Measurements from ENCODE around the gene ANAPC7. TPM values are rescaled to one million over a fixed set of nuclear protein-coding genes. Genes with fewer than 3 reads are reported as not detected.

ANAPC7 gene
- total and polyA plus RNA-seq, 2 donors from 2014 or later: 31.3 to 47.8 TPM

DNA sequence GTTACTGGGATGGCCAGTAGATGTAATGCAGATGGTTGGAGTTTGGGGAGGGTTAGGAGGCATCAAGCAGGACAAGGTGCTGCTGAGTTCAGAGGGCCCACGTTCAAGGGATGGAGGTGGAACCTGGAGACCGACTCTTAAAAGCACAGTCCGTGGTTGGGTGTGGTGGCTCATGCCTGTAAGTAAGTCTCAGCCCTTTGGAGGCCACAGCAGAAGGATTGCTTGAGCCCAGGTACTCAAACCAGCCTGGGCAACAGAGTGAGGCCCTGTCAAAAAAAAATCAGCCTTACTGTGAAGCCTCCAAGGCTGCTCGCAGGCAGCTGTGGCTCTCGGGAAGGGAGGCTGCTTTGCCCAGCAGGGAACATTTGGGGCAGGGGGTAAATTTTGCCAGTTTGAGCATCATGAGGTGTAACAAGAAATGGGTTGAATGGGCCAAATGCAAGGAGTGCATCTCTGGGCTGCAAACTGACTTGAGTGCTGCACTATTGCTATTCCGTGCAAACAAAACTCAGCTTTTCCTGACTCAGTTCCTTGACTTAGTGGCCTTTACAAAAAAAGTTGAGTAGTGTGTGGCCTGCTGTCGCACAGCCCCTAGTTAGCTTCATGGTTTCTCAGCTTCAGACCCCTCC, 55.0 kb downstream of the ANAPC7 start:
- H3K27me3 ChIP-seq (ENCODE audit: control insufficient read depth, insufficient read depth, low read length): no peaks in the 10 kb centered on the region
- no peaks in the 10 kb centered on the region for H3K4me1 ChIP-seq (ENCODE audit: control insufficient read depth in 2 of 3, insufficient read depth in 2 of 3, low read depth in 1 of 3, low read length in 3 of 3)
- H3K9ac ChIP-seq (ENCODE audit: low read length in 3 of 3): no peak overlapping the region
- FAIRE-seq (no peak), DNase-seq (no peak)
- no peak for TF ChIP-seq CTCF (IDR thresholded peaks at IDR 0.05; ENCODE audit: borderline replicate concordance, extremely low read depth, insufficient read depth)
- intact Hi-C loops (cut with DNase I): no loop called here
- H3K9me3 ChIP-seq (ENCODE audit: control insufficient read depth in 2 of 3, insufficient read depth in 1 of 3, low read length in 3 of 3): no peaks in the 10 kb centered on the region
- H3K36me3 ChIP-seq (ENCODE audit: control insufficient read depth in 2 of 3, insufficient read depth in 3 of 3, low read length in 3 of 3): peaks cover 10 to 60% (median 57%) of the 10 kb centered on the region in 3 donors
- H3K27ac ChIP-seq (ENCODE audit: low read depth in 2 of 2, low read length in 2 of 2): no peak overlapping the region
- H3K4me3 ChIP-seq (ENCODE audit: low read length in 3 of 3): no peak overlapping the region

- no peak overlapping the region for H3K9ac ChIP-seq (ENCODE audit: low read length in 3 of 3)
- DNase-seq (no peak), FAIRE-seq (no peak)
- no peak overlapping the region for H3K4me3 ChIP-seq (ENCODE audit: low read length in 3 of 3)
- no peaks in the 10 kb centered on the region for H3K9me3 ChIP-seq (ENCODE audit: control insufficient read depth in 2 of 3, insufficient read depth in 1 of 3, low read length in 3 of 3)
- TF ChIP-seq CTCF (IDR thresholded peaks at IDR 0.05; ENCODE audit: borderline replicate concordance, extremely low read depth, insufficient read depth): no peak
- H3K27ac ChIP-seq (ENCODE audit: low read depth in 2 of 2, low read length in 2 of 2): no peak overlapping the region
- H3K36me3 ChIP-seq (ENCODE audit: control insufficient read depth in 2 of 3, insufficient read depth in 3 of 3, low read length in 3 of 3): peaks cover 10 to 68% (median 64%) of the 10 kb centered on the region in 3 donors
- no peaks in the 10 kb centered on the region for H3K27me3 ChIP-seq (ENCODE audit: control insufficient read depth, insufficient read depth, low read length)
- H3K4me1 ChIP-seq (ENCODE audit: control insufficient read depth in 2 of 3, insufficient read depth in 2 of 3, low read depth in 1 of 3, low read length in 3 of 3): no peaks in the 10 kb centered on the region
- intact Hi-C loops (cut with DNase I): no loop called here
Measured at GRCh38 chr12:110347767-110348166, 55.7 kb downstream of the ANAPC7 start.

- intact Hi-C loops (cut with DNase I): no loop called here
- DNase-seq: no peak
- Histone ChIP-seq H3K9ac (ENCODE audit: low read length in 3 of 3) (no peak overlapping the region), H3K27me3 (ENCODE audit: control insufficient read depth, insufficient read depth, low read length) (no peaks in the 10 kb centered on the region), H3K4me3 (ENCODE audit: low read length in 3 of 3) (no peak overlapping the region), H3K36me3 (ENCODE audit: control insufficient read depth in 2 of 3, insufficient read depth in 3 of 3, low read length in 3 of 3) (peaks cover 13 to 85% (median 75%) of the 10 kb centered on the region in 3 donors), H3K9me3 (ENCODE audit: control insufficient read depth in 2 of 3, insufficient read depth in 1 of 3, low read length in 3 of 3) (no peaks in the 10 kb centered on the region), H3K27ac (ENCODE audit: low read depth in 2 of 2, low read length in 2 of 2) (no peak overlapping the region), H3K4me1 (ENCODE audit: control insufficient read depth in 2 of 3, insufficient read depth in 2 of 3, low read depth in 1 of 3, low read length in 3 of 3) (no peaks in the 10 kb centered on the region)
- no peak for FAIRE-seq
- TF ChIP-seq CTCF (IDR thresholded peaks at IDR 0.05; ENCODE audit: borderline replicate concordance, extremely low read depth, insufficient read depth): no peak
Measured at GRCh38 chr12:110345963-110346362, 57.5 kb downstream of the ANAPC7 start.

Data from kidney (tissue), 14 donors.